Endothelial cell of umbilical vein (primary cell): ENCODE data around the gene SLC5A9. TPM values are rescaled to one million over a fixed set of nuclear protein-coding genes. Genes with fewer than 3 reads are reported as not detected.

Experiments
- BruUV-seq: library from RNA; stranded (reverse); fragments of 400-500 nt; replicated peaks from 2 replicates; lab custom pipeline; 2021; lab: Mats Ljungman, UMichigan
- CTCF ChIA-PET: fragments of 300-600, 350-600 bp; sonication (Branson Sonifier 250); formaldehyde crosslinking; loops from one replicate; lab custom pipeline; 2021; ENCODE audit warnings: antibody characterized with exemption, inconsistent platforms; lab: Charles Lee
- POLR2A ChIA-PET: fragments of 300-600, 350-600 bp; sonication (Branson Sonifier 250); formaldehyde crosslinking; loops from one replicate; lab custom pipeline; 2021; ENCODE audit warnings: antibody characterized with exemption, inconsistent platforms; lab: Charles Lee
- DNase-seq: peaks from one replicate; pipeline ENCODE4 v3.0.0-alpha.2; 2011; ENCODE audit warnings: low read depth, low spot score
- FAIRE-seq: peaks from 2 replicates; lab custom pipeline; 2011; peaks lifted over from hg19 to GRCh38; lab: Jason Lieb, UNC
- H2AFZ ChIP-seq: 2 replicates; pipeline ENCODE4 v1.6.0; 2012; ENCODE audit warnings: low read depth, low read length, control low read depth, inconsistent platforms
- H3K27ac ChIP-seq: 2 replicates; pipeline ENCODE4 v1.5.1; 2011; ENCODE audit warnings: low read depth, mild to moderate bottlenecking, control low read depth, low read length, moderate library complexity; ENCODE audit not compliant: insufficient read depth
- H3K27me3 ChIP-seq, 2 experiments: 2 replicates each; pipeline versions ENCODE4 v1.6.0 to v1.6.1; 2011; ENCODE audit warnings: low read length in 2 of 2, mixed read lengths in 1 of 2; ENCODE audit not compliant: control insufficient read depth in 2 of 2, insufficient read depth in 2 of 2
- H3K36me3 ChIP-seq, 2 experiments: 2 replicates in 1 of 2; 3 replicates in 1 of 2; pipeline ENCODE4 v1.5.1; 2011; ENCODE audit warnings: low read length in 2 of 2, mild to moderate bottlenecking in 1 of 2, moderate library complexity in 1 of 2; ENCODE audit not compliant: control insufficient read depth in 2 of 2, insufficient read depth in 2 of 2; ENCODE audit errors: extremely low read depth in 1 of 2
- H3K4me1 ChIP-seq: 3 replicates; pipeline ENCODE4 v1.5.1; 2011; ENCODE audit warnings: mild to moderate bottlenecking, low read length; ENCODE audit not compliant: control insufficient read depth, insufficient read depth; ENCODE audit errors: extremely low read depth
- H3K4me2 ChIP-seq: 2 replicates; pipeline ENCODE4 v1.6.1; 2011; ENCODE audit warnings: low read length, control low read depth, mixed read lengths; ENCODE audit not compliant: insufficient read depth
- H3K4me3 ChIP-seq, 3 experiments: fragments of 200-600 bp in 1 of 3; sonication (generic), shearing (Covaris generic) in 1 of 3; replicated peaks in 1 of 3; 2 replicates each; pipeline ENCODE4 v1.5.1; 2011 to 2016; ENCODE audit warnings: control low read depth in 3 of 3, low read length in 3 of 3, mild to moderate bottlenecking in 2 of 3, inconsistent platforms in 1 of 3, low read depth in 1 of 3, moderate library complexity in 1 of 3; ENCODE audit not compliant: insufficient read depth in 1 of 3
- H3K79me2 ChIP-seq: 2 replicates; pipeline ENCODE4 v1.6.0; 2012; ENCODE audit warnings: low read length, inconsistent platforms; ENCODE audit not compliant: control insufficient read depth, insufficient read depth
- H3K9ac ChIP-seq: replicated peaks from 2 replicates; pipeline ENCODE3; 2011; ENCODE audit warnings: low read length, control low read depth; ENCODE audit not compliant: insufficient read depth; ENCODE audit errors: extremely low read depth
- H3K9me1 ChIP-seq: replicated peaks from 3 replicates; pipeline ENCODE4 v1.6.0; 2011; ENCODE audit warnings: mild to moderate bottlenecking, low read length; ENCODE audit not compliant: control insufficient read depth, insufficient read depth; ENCODE audit errors: extremely low read depth
- H3K9me3 ChIP-seq: replicated peaks from 2 replicates; pipeline ENCODE4 v1.5.1; 2012; ENCODE audit warnings: low read length, inconsistent platforms; ENCODE audit not compliant: control insufficient read depth, insufficient read depth
- H4K20me1 ChIP-seq: replicated peaks from 2 replicates; pipeline ENCODE3; 2011; ENCODE audit warnings: mild to moderate bottlenecking, low read length; ENCODE audit not compliant: control insufficient read depth, insufficient read depth; ENCODE audit errors: extremely low read depth
- EZH2 ChIP-seq: IDR thresholded peaks from 2 replicates; pipeline ENCODE4 v1.6.1; 2012; ENCODE audit warnings: borderline replicate concordance, low read depth, mild to moderate bottlenecking, moderate library complexity, low read length, inconsistent platforms; ENCODE audit not compliant: severe bottlenecking
- FOS ChIP-seq: IDR thresholded peaks from 2 replicates; pipeline ENCODE4 v1.6.1; 2011; ENCODE audit warnings: mild to moderate bottlenecking, low read length, moderate library complexity, borderline replicate concordance; ENCODE audit not compliant: insufficient read depth
- GATA2 ChIP-seq: IDR thresholded peaks from 2 replicates; pipeline ENCODE4 v1.7.0; 2011; ENCODE audit warnings: low read depth, mild to moderate bottlenecking, moderate library complexity, mixed read lengths, low read length; ENCODE audit not compliant: insufficient read length, insufficient read depth
- JUN ChIP-seq: IDR thresholded peaks from 2 replicates; pipeline ENCODE4 v1.6.1; 2011; ENCODE audit warnings: borderline replicate concordance, low read depth; ENCODE audit not compliant: insufficient read length, insufficient read depth
- MYC ChIP-seq: IDR thresholded peaks from one replicate; pipeline ENCODE4 v1.6.1; 2011; ENCODE audit warnings: mild to moderate bottlenecking, low read depth, low read length
- POLR2A ChIP-seq: IDR thresholded peaks from 2 replicates; pipeline ENCODE4 v1.6.1; 2012; ENCODE audit warnings: low read depth, mild to moderate bottlenecking, control low read depth, low read length
- POLR2AphosphoS5 ChIP-seq: IDR thresholded peaks from 2 replicates; pipeline ENCODE4 v1.6.1; 2012; ENCODE audit warnings: low read depth, mild to moderate bottlenecking, control low read depth, low read length, moderate library complexity; ENCODE audit not compliant: insufficient read depth
- dilution Hi-C: fragments of 300-500 bp; cut with MboI; formaldehyde crosslinking; loops from one replicate; pipeline ENCODE4 v1.15.0; 2019; ENCODE audit warnings: low sequenced_read_pairs; ENCODE audit not compliant: extremely low pct_ligation_motif_present
- intact Hi-C: fragments of 100-400 bp; cut with micrococcal nuclease; formaldehyde crosslinking; loops from one replicate; pipeline ENCODE4 v1.10.0; 2022
- polyA plus RNA-seq, 4 experiments: library from polyadenylated mRNA; depleted of rRNA in 3 of 4; stranded (reverse) in 3 of 4; unstranded in 1 of 4; fragments of >200 nt; gene quantifications; 2 replicates each; pipeline versions ENCODE4 v1.2.1 to v1.2.3, GENCODE V29; 2011 to 2012; ENCODE audit warnings: missing spikeins in 1 of 4
- total RNA-seq: library from RNA; stranded (reverse); gene quantifications from 2 replicates; pipeline ENCODE4 v1.2.3, GENCODE V29; 2021
- TF ChIP-seq, protein P1 (sequence below), 2 donors: IDR thresholded peaks; 1 replicate in 1 of 2; 2 replicates in 1 of 2; pipeline ENCODE4 v1.5.1; 2011; ENCODE audit warnings: low read length in 2 of 2, mild to moderate bottlenecking in 2 of 2, moderate library complexity in 2 of 2, control low read depth in 1 of 2, inconsistent platforms in 1 of 2, low read depth in 1 of 2; ENCODE audit not compliant: insufficient read depth in 1 of 2; ENCODE audit errors: extremely low read depth in 1 of 2
- TF ChIP-seq, protein P2 (sequence below): IDR thresholded peaks from 2 replicates; pipeline ENCODE4 v1.6.1; 2011; ENCODE audit not compliant: insufficient read depth, insufficient read length

The SLC5A9 gene
- total and polyA plus RNA-seq, 2 donors (not counting 3 experiments of a cell fraction or from before 2014, with no cell fraction given), result not detected

DNA sequence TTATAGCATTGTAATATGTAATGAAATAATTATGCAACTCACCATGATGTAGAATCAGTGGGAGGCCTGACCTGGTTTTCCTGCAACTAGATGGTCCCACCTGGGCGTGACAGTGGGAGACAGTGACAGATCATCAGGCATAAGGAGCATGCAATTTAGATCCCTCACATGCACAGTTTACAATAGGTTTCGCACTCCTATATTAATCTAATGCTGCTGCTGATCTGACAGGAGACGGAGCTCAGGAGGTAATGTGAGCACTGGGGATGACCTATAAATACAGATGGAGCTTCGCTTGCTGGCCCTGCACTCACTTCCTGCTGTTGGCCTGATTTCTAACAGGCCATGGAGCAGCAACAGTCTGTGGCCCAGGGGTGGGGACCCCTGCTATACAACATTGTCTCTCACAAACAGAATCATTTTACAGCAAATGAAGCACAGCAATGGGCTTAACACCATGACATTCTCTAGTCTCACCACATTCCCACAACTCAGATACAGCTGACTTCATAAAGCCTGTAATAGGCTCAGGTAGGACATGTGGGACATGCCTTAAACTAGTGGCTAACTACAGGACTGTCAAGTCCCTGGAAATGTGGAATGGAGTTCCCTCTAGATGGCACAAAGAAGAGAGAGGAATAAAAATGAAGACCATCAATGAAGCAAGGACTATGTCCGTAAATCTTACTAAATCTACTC is 40.7 kb upstream of the SLC5A9 start:
- DNase-seq (no peak), FAIRE-seq (no peak)
- Histone ChIP-seq H3K9ac (no peak overlapping the region), H3K9me3 (no peaks in the 10 kb centered on the region), H3K27ac (no peak overlapping the region), H3K27me3 (no peaks in the 10 kb centered on the region), H3K9me1 (no peaks in the 10 kb centered on the region), H2AFZ (no peak overlapping the region), H3K4me1 (no peaks in the 10 kb centered on the region), H4K20me1 (no peaks in the 10 kb centered on the region), H3K4me3 (no peak overlapping the region), H3K79me2 (no peaks in the 10 kb centered on the region), H3K36me3 (no peaks in the 10 kb centered on the region), H3K4me2 (no peak overlapping the region)
- TF ChIP-seq JUN (no peak), GATA2 (no peak), FOS (no peak), EZH2 (no peak), POLR2AphosphoS5 (no peak), MYC (no peak), POLR2A (no peak)
- TF ChIP-seq, protein P1, sequence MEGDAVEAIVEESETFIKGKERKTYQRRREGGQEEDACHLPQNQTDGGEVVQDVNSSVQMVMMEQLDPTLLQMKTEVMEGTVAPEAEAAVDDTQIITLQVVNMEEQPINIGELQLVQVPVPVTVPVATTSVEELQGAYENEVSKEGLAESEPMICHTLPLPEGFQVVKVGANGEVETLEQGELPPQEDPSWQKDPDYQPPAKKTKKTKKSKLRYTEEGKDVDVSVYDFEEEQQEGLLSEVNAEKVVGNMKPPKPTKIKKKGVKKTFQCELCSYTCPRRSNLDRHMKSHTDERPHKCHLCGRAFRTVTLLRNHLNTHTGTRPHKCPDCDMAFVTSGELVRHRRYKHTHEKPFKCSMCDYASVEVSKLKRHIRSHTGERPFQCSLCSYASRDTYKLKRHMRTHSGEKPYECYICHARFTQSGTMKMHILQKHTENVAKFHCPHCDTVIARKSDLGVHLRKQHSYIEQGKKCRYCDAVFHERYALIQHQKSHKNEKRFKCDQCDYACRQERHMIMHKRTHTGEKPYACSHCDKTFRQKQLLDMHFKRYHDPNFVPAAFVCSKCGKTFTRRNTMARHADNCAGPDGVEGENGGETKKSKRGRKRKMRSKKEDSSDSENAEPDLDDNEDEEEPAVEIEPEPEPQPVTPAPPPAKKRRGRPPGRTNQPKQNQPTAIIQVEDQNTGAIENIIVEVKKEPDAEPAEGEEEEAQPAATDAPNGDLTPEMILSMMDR (IDR thresholded peaks at IDR 0.05; ENCODE audit: extremely low read depth in 1 of 2, insufficient read depth in 1 of 2, low read depth in 1 of 2, low read length in 2 of 2), result no peak
- TF ChIP-seq, protein P2, sequence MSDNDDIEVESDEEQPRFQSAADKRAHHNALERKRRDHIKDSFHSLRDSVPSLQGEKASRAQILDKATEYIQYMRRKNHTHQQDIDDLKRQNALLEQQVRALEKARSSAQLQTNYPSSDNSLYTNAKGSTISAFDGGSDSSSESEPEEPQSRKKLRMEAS, result no peak
- POLR2A ChIA-PET, result no interaction called here
- CTCF ChIA-PET, result no interaction called here
- dilution Hi-C loops (no loop called here), intact Hi-C loops (no loop called here)
- BruUV-seq, result no TSS peak
